DOHH2 (cell line): ENCODE data around the gene PLA2G4B.

Experiments used
- H3F3A ChIP-seq: fragments of 200-600 bp; sonication (generic), shearing (Covaris generic); 2 replicates; pipeline ENCODE4 v1.6.0; 2016; ENCODE audit warnings: antibody characterized with exemption, mild to moderate bottlenecking; ENCODE audit not compliant: control insufficient read depth, insufficient read depth
- H3K27ac ChIP-seq: fragments of 200-600 bp; sonication (generic); 2 replicates; pipeline ENCODE4 v1.5.1; 2014; ENCODE audit warnings: low read depth, mild to moderate bottlenecking, low read length, moderate library complexity
- H3K27me3 ChIP-seq: fragments of 200-600 bp; sonication (generic); 2 replicates; pipeline ENCODE4 v1.6.1; 2014; ENCODE audit warnings: mild to moderate bottlenecking, low read length, mixed read lengths; ENCODE audit not compliant: control insufficient read depth
- H3K36me3 ChIP-seq: fragments of 200-600 bp; sonication (generic); 2 replicates; pipeline ENCODE4 v1.6.1; 2014; ENCODE audit warnings: mild to moderate bottlenecking, low read length, moderate library complexity, mixed read lengths; ENCODE audit not compliant: control insufficient read depth
- H3K4me1 ChIP-seq: fragments of 200-600 bp; sonication (generic); 2 replicates; pipeline ENCODE4 v1.6.1; 2014; ENCODE audit warnings: mild to moderate bottlenecking, low read length, mixed read lengths; ENCODE audit not compliant: control insufficient read depth
- H3K4me2 ChIP-seq: fragments of 200-600 bp; sonication (generic); 2 replicates; pipeline ENCODE4 v1.6.0; 2014; ENCODE audit warnings: mild to moderate bottlenecking, low read length, moderate library complexity
- H3K4me3 ChIP-seq: fragments of 200-600 bp; sonication (generic); 2 replicates; pipeline ENCODE4 v1.5.1; 2014; ENCODE audit warnings: mild to moderate bottlenecking, low read length, mixed read lengths
- H3K79me2 ChIP-seq: fragments of 200-600 bp; sonication (generic); 2 replicates; pipeline ENCODE4 v1.6.1; 2014; ENCODE audit warnings: mild to moderate bottlenecking, low read length, mixed read lengths; ENCODE audit not compliant: control insufficient read depth
- H3K9me2 ChIP-seq: fragments of 200-600 bp; sonication (generic); replicated peaks from 2 replicates; pipeline ENCODE4 v1.6.1; 2014; ENCODE audit warnings: mild to moderate bottlenecking, low read length, mixed read lengths; ENCODE audit not compliant: control insufficient read depth
- H3K9me3 ChIP-seq: fragments of 200-600 bp; sonication (generic); 2 replicates; pipeline ENCODE4 v1.6.1; 2014; ENCODE audit warnings: antibody characterized with exemption, low read length, mixed read lengths; ENCODE audit not compliant: control insufficient read depth, insufficient read depth
- H4K20me1 ChIP-seq: fragments of 200-600 bp; sonication (generic); 2 replicates; pipeline ENCODE4 v1.6.0; 2014; ENCODE audit warnings: low read depth, mild to moderate bottlenecking, antibody characterized with exemption, low read length, moderate library complexity; ENCODE audit not compliant: control insufficient read depth, insufficient read depth
- CTCF ChIP-seq: fragments of 200-600 bp; sonication (generic); IDR thresholded peaks from one replicate; pipeline ENCODE4 v1.5.1; 2014; ENCODE audit warnings: antibody characterized with exemption, mild to moderate bottlenecking, low read depth, low read length; ENCODE audit not compliant: poor library complexity, severe bottlenecking
- EZH2phosphoT487 ChIP-seq: fragments of 200-600 bp; sonication (generic); IDR thresholded peaks from 2 replicates; pipeline ENCODE4 v1.6.1; 2017; ENCODE audit warnings: borderline replicate concordance, mild to moderate bottlenecking, antibody characterized with exemption, low read length, moderate library complexity, mixed read lengths

The PLA2G4B gene

DNA sequence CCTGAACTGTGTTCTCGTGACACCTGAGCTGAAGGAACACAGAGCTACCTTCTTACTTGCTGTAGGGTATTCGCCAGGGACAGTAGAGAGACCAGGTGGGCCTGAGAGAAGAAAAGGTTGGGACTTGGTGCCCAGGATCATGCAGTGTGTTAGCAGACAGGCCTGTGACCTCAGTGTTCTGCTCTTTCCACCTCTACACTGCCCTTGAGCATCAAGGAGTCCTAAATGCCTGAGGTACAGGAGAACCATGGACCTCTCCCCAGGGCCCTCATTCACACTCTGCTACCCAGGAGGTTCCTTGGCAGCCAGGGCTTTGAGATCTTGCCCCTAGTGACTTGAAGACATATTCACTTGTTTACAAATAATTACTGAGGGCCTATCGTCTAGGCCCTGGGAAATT is 32.9 kb upstream of the PLA2G4B start:
- Histone ChIP-seq H3K9me2 (no peaks in the 10 kb centered on the region), H3K4me2 (no peak overlapping the region), H3K27me3 (no peaks in the 10 kb centered on the region), H4K20me1 (no peaks in the 10 kb centered on the region), H3K4me3 (no peak overlapping the region), H3F3A (no peaks in the 10 kb centered on the region), H3K79me2 (no peaks in the 10 kb centered on the region), H3K27ac (no peak overlapping the region), H3K36me3 (no peaks in the 10 kb centered on the region), H3K9me3 (no peaks in the 10 kb centered on the region), H3K4me1 (peaks cover 14% of the 10 kb centered on the region)
- TF ChIP-seq CTCF (no peak), EZH2phosphoT487 (no peak)

- TF ChIP-seq CTCF = no peak
- no peak for TF ChIP-seq EZH2phosphoT487
- Histone ChIP-seq H3K27ac (no peak overlapping the region), H3K9me2 (no peaks in the 10 kb centered on the region)
Measured at GRCh38 chr15:41806291-41807181, 32.1 kb upstream of the PLA2G4B start.

GRCh38 chr15:41809121-41809520 is 29.5 kb upstream of the PLA2G4B start:
- H3K79me2 ChIP-seq = no peaks in the 10 kb centered on the region
- H3K27me3 ChIP-seq = no peaks in the 10 kb centered on the region
- H3K27ac ChIP-seq = no peak overlapping the region
- no peaks in the 10 kb centered on the region for H3K9me2 ChIP-seq
- no peak overlapping the region for H3K4me3 ChIP-seq
- H3F3A ChIP-seq = no peaks in the 10 kb centered on the region
- no peak overlapping the region for H3K4me2 ChIP-seq
- no peaks in the 10 kb centered on the region for H3K9me3 ChIP-seq
- H3K36me3 ChIP-seq = no peaks in the 10 kb centered on the region
- no peaks in the 10 kb centered on the region for H4K20me1 ChIP-seq
- TF ChIP-seq CTCF (no peak), EZH2phosphoT487 (no peak)
- H3K4me1 ChIP-seq = peaks cover 14% of the 10 kb centered on the region

More at GRCh38 chr15:41806291-41807181, 32.1 kb upstream of the PLA2G4B start:
- no peaks in the 10 kb centered on the region for H3K79me2 ChIP-seq
- H3K27me3 ChIP-seq = no peaks in the 10 kb centered on the region
- H3F3A ChIP-seq = no peaks in the 10 kb centered on the region
- H4K20me1 ChIP-seq = no peaks in the 10 kb centered on the region
- no peak overlapping the region for H3K4me3 ChIP-seq
- peaks cover 14% of the 10 kb centered on the region for H3K4me1 ChIP-seq
- H3K9me3 ChIP-seq = no peaks in the 10 kb centered on the region
- H3K4me2 ChIP-seq = no peak overlapping the region
- H3K36me3 ChIP-seq = no peaks in the 10 kb centered on the region
